Measurements from ENCODE around the gene GPR153.

DNA sequence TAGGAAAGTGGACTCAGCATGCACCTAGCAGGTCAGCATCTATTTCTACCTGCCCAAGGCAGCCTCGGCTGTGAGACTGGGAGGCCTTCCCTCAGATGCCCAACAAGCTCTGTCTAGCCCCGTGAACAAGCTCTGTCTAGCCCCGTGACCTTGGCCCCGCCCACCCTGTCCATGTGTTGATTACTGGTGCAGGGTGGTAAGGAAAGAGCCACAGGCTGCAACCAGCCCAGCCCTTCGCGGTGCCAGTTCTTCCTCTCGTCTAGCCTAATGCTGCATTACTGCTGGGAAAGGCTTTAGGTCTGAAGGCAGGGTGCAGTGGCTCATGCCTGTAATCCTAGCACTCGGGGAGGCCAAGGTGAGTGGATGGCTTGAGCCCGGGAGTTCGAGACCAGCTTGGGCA, 2.2 kb downstream of the GPR153 start:
- TF ChIP-seq POLR2A (IDR thresholded peaks at IDR 0.05) = no peak
- TF ChIP-seq CTCF (IDR thresholded peaks at IDR 0.05) = no peak
